Chondrocyte (in vitro differentiated cells): ENCODE measurements around the gene PM20D1. TPM values are rescaled to one million over a fixed set of nuclear protein-coding genes. Genes with fewer than 3 reads are reported as not detected.

Experiments
- DNase-seq: peaks from one replicate; pipeline ENCODE4 v3.0.0; 2021; ENCODE audit warnings: mixed read lengths, low spot score
- H3K27ac Mint-ChIP-seq: one replicate; pipeline ENCODE4 v1.8.0; 2021; ENCODE audit warnings: mild to moderate bottlenecking, moderate library complexity, mixed read lengths; ENCODE audit not compliant: unreplicated experiment
- H3K27me3 Mint-ChIP-seq: 2 replicates; pipeline ENCODE4 v1.8.0; 2021; ENCODE audit warnings: low read depth, mixed read lengths
- H3K36me3 Mint-ChIP-seq: 2 replicates; pipeline ENCODE4 v1.8.0; 2021; ENCODE audit warnings: low read depth, mixed read lengths
- H3K4me1 Mint-ChIP-seq: 2 replicates; pipeline ENCODE4 v1.8.0; 2021; ENCODE audit warnings: low read depth, mild to moderate bottlenecking, mixed read lengths
- H3K4me3 Mint-ChIP-seq: one replicate; pipeline ENCODE4 v1.8.0; 2021; ENCODE audit warnings: mild to moderate bottlenecking, moderate library complexity, mixed read lengths; ENCODE audit not compliant: unreplicated experiment
- H3K9me3 Mint-ChIP-seq: 2 replicates; pipeline ENCODE4 v1.8.0; 2021; ENCODE audit warnings: low read depth, mixed read lengths
- total RNA-seq: library from RNA; stranded (reverse); gene quantifications from 3 replicates; pipeline ENCODE4 v1.2.1, GENCODE V29; 2021
- TF ChIP-seq, protein P1 (sequence below): fragments of 200-600 bp; sonication (generic); IDR thresholded peaks from 2 replicates; pipeline ENCODE4 v1.5.0; 2021; ENCODE audit warnings: antibody characterized with exemption, mild to moderate bottlenecking, moderate library complexity

PM20D1 gene
- total RNA-seq, 1 donor from 2014 or later: not detected

DNA sequence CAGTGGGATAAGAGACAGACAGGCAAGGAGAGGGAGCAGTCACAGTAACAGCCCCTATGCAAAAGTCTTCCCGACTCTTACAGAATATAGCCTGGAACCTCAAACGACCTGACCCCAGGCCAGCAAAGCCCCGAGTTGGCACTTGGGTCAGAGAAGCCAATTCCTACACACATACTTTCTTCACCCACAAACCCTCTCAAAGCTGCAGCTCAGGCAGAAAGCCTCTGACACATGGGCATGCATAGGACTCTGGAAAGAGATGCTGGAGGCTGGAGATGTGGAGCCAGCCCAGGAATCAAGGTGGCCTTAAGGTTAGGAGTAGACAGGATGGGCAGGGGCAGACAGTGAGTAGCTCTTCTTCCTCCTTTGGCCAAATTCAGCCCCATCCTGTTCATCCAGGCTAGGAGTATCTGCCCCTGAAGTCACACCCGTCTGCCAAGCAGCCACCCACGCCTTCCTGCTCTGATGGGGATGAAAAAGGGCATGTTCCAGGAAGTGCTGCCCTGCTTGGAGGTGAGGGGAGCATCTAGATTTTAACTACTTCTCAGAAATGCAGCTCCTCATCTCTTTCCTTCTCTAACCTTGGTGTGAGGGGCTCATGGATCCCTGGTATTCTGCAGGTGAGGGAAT is 44.7 kb downstream of the PM20D1 start:
- H3K36me3 Mint-ChIP-seq: peaks cover 8% of the 10 kb centered on the region
- H3K27ac Mint-ChIP-seq: no peak overlapping the region
- TF ChIP-seq, protein P1, sequence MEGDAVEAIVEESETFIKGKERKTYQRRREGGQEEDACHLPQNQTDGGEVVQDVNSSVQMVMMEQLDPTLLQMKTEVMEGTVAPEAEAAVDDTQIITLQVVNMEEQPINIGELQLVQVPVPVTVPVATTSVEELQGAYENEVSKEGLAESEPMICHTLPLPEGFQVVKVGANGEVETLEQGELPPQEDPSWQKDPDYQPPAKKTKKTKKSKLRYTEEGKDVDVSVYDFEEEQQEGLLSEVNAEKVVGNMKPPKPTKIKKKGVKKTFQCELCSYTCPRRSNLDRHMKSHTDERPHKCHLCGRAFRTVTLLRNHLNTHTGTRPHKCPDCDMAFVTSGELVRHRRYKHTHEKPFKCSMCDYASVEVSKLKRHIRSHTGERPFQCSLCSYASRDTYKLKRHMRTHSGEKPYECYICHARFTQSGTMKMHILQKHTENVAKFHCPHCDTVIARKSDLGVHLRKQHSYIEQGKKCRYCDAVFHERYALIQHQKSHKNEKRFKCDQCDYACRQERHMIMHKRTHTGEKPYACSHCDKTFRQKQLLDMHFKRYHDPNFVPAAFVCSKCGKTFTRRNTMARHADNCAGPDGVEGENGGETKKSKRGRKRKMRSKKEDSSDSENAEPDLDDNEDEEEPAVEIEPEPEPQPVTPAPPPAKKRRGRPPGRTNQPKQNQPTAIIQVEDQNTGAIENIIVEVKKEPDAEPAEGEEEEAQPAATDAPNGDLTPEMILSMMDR: no peak
- peaks cover 21% of the 10 kb centered on the region for H3K4me1 Mint-ChIP-seq
- no peaks in the 10 kb centered on the region for H3K27me3 Mint-ChIP-seq
- H3K4me3 Mint-ChIP-seq: no peak overlapping the region
- DNase-seq: no peak
- H3K9me3 Mint-ChIP-seq: no peaks in the 10 kb centered on the region

GRCh38 chr1:205804605-205805004 is 45.3 kb downstream of the PM20D1 start:
- H3K9me3 Mint-ChIP-seq: no peaks in the 10 kb centered on the region
- H3K27me3 Mint-ChIP-seq: no peaks in the 10 kb centered on the region
- no peak overlapping the region for H3K27ac Mint-ChIP-seq
- no peak overlapping the region for H3K4me3 Mint-ChIP-seq
- no peak for DNase-seq
- H3K4me1 Mint-ChIP-seq: peaks cover 21% of the 10 kb centered on the region
- TF ChIP-seq, protein P1: no peak
- peaks cover 10% of the 10 kb centered on the region for H3K36me3 Mint-ChIP-seq

- H3K9me3 Mint-ChIP-seq: no peaks in the 10 kb centered on the region
- no peak overlapping the region for H3K27ac Mint-ChIP-seq
- H3K36me3 Mint-ChIP-seq: peaks cover 10% of the 10 kb centered on the region
- no peak for DNase-seq
- TF ChIP-seq, protein P1: no peak
- H3K4me1 Mint-ChIP-seq: peaks cover 18% of the 10 kb centered on the region
- H3K4me3 Mint-ChIP-seq: no peak overlapping the region
- H3K27me3 Mint-ChIP-seq: no peaks in the 10 kb centered on the region
Observed at GRCh38 chr1:205803986-205804385, 45.9 kb downstream of the PM20D1 start.

GRCh38 chr1:205802060-205802459 is 47.9 kb downstream of the PM20D1 start:
- TF ChIP-seq, protein P1: no peak
- H3K4me1 Mint-ChIP-seq: peaks cover 10% of the 10 kb centered on the region
- H3K27me3 Mint-ChIP-seq: no peaks in the 10 kb centered on the region
- no peaks in the 10 kb centered on the region for H3K9me3 Mint-ChIP-seq
- H3K27ac Mint-ChIP-seq: no peak overlapping the region
- no peak for DNase-seq
- no peak overlapping the region for H3K4me3 Mint-ChIP-seq
- H3K36me3 Mint-ChIP-seq: peaks cover 20% of the 10 kb centered on the region

DNA sequence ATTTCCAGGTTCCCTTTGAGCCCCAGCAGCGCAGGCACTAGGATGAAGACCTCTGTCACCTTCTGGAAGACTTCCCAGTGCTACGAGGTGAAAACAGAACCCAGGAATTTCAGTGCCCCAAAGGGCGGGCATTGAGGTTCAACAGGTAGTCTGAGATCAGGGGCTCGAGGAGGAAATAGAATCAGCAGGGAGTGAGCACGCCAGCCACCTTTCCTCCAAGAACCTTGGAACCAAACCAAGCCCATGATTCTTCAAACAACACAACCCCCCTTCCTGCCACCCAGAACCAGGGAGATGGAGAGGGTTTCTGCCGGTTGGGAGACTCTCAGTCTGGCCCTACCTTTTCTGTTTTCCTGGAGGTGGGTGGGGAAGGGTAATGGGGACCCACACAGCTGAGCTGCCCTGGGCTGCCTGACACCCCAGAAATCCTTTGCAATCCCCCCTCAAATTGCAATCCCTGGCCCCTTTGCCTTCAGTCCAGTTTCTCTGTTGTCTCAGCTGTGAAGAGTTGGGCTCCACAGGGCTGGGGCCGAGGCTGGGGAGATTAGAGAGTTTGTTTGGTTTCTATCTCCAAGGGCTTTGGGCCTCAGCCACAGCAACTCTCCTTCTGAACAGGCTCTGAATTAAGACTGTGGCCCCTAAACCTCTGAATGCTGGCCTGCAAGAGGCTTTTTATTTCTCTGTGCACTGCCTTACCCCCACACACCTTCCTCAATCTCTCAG is 48.8 kb downstream of the PM20D1 start:
- no peaks in the 10 kb centered on the region for H3K27me3 Mint-ChIP-seq
- no peaks in the 10 kb centered on the region for H3K9me3 Mint-ChIP-seq
- no peak overlapping the region for H3K27ac Mint-ChIP-seq
- peaks cover 10% of the 10 kb centered on the region for H3K4me1 Mint-ChIP-seq
- TF ChIP-seq, protein P1: no peak
- H3K36me3 Mint-ChIP-seq: peaks cover 23% of the 10 kb centered on the region
- no peak overlapping the region for H3K4me3 Mint-ChIP-seq
- DNase-seq: no peak
